Spleen (tissue), 7 donors: ENCODE measurements around the gene CHMP4A.

Source experiments
- POLR2A ChIP-seq, 3 donors: fragments of 450-650 bp; IDR thresholded peaks; one replicate each; pipeline ENCODE4 v1.5.1; 2017; ENCODE audit warnings: antibody characterized with exemption in 3 of 3, mild to moderate bottlenecking in 1 of 3
- TF ChIP-seq, protein P1 (sequence below), 11 experiments: fragments of 200-600 bp in 7 of 11; fragments of 450-650 bp in 4 of 11; sonication (generic) in 4 of 11; IDR thresholded peaks in 8 of 11; conservative IDR thresholded peaks in 3 of 11; 1 replicate in 7 of 11; 2 replicates in 4 of 11; pipeline versions ENCODE4 v1.4.0 to v1.8.0; 2016 to 2021; ENCODE audit warnings: antibody characterized with exemption in 11 of 11, inconsistent platforms in 4 of 11, mild to moderate bottlenecking in 1 of 11
- donor health status: DM: no; HTN: no; CAD: no; lungs with moderate emphysema.
- donor health status: DM: no; HTN: no; CAD: no.
- donor health status: DM: no; HTN: no; CAD: no.

DNA sequence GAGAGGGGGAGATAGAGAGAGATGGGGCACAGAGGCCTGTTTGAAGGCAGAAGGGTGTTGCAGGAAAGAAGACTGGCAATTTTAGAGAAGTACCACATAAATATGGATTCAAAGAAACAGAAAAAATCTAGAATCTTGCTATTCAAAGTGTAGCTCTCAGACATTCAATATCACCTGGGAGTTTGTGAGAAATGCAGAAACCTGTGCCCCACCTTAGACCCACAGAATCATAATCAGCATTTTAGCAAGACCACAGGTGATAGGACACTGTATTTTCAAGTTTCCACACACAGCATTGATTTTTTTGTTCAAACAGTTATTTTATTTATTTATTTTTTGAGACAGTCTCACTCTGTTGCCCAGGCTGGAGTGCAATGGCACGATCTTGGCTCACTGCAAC is 15.6 kb upstream of the CHMP4A start:
- no peak for TF ChIP-seq POLR2A (IDR thresholded peaks at IDR 0.05)
- TF ChIP-seq, protein P1, sequence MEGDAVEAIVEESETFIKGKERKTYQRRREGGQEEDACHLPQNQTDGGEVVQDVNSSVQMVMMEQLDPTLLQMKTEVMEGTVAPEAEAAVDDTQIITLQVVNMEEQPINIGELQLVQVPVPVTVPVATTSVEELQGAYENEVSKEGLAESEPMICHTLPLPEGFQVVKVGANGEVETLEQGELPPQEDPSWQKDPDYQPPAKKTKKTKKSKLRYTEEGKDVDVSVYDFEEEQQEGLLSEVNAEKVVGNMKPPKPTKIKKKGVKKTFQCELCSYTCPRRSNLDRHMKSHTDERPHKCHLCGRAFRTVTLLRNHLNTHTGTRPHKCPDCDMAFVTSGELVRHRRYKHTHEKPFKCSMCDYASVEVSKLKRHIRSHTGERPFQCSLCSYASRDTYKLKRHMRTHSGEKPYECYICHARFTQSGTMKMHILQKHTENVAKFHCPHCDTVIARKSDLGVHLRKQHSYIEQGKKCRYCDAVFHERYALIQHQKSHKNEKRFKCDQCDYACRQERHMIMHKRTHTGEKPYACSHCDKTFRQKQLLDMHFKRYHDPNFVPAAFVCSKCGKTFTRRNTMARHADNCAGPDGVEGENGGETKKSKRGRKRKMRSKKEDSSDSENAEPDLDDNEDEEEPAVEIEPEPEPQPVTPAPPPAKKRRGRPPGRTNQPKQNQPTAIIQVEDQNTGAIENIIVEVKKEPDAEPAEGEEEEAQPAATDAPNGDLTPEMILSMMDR (IDR thresholded peaks at IDR 0.05 in 8 of 11, conservative IDR thresholded peaks at IDR 0.05 in 3 of 11): no peak
